ENCODE data around the gene TOP3B.

GRCh38 chr22:21937821-21938070 lies 44.8 kb downstream of the TOP3B start:
- no peak for TF ChIP-seq CTCF (IDR thresholded peaks at IDR 0.05; ENCODE audit: low read length)
- TF ChIP-seq EZH2 (optimal IDR thresholded peaks at IDR 0.05; ENCODE audit: low read depth, low read length): no peak
